C1 segment of cervical spinal cord (tissue), 14 donors: ENCODE measurements around the gene RAVER1.
A peak's percentile ranks its signal among the peaks of the same experiment; 100 is the strongest.

Experiments used
- DNase-seq, 14 donors: peaks; one replicate each; lab custom pipeline; 2025; lab: John Stamatoyannopoulos, UW

The RAVER1 gene

GRCh38 chr19:10317857-10318462, 15.4 kb downstream of the RAVER1 start:
- DNase-seq = no peak

GRCh38 chr19:10317045-10317856, 16.1 kb downstream of the RAVER1 start:
- DNase-seq = no peak

- DNase-seq = peak in 1 of 14 donors; percentile 48
Observed at GRCh38 chr19:10316229-10317044, 16.9 kb downstream of the RAVER1 start.

GRCh38 chr19:10315335-10316214, 17.8 kb downstream of the RAVER1 start, which contains the start of gene FDX2:
Gene FDX2, minus strand, starts transcription at chr19:10316015. Its CDS starts 19 bp downstream, at chr19:10315996.
- DNase-seq = peak; percentile 19 to 92 (median 78)

- no peak for DNase-seq
Observed at GRCh38 chr19:10309423-10309822, 23.9 kb downstream of the RAVER1 start, which contains the start of gene ZGLP1. Gene ZGLP1, minus strand, starts transcription at chr19:10309815.

- no peak for DNase-seq
Observed at GRCh38 chr19:10306327-10306726, 27.0 kb downstream of the RAVER1 start.

GRCh38 chr19:10305139-10305806, 28.1 kb downstream of the RAVER1 start:
- DNase-seq = peak in 5 of 14 donors; percentile 4 to 36 (median 9)

GRCh38 chr19:10299545-10300458, 33.5 kb downstream of the RAVER1 start:
- no peak for DNase-seq

GRCh38 chr19:10295847-10296591, 37.3 kb downstream of the RAVER1 start:
- no peak for DNase-seq

- no peak for DNase-seq
Observed at GRCh38 chr19:10295305-10295846, 38.0 kb downstream of the RAVER1 start.

- no peak for DNase-seq
Observed at GRCh38 chr19:10294368-10294697, 39.0 kb downstream of the RAVER1 start.

- no peak for DNase-seq
Observed at GRCh38 chr19:10293637-10294367, 39.5 kb downstream of the RAVER1 start.

- DNase-seq = no peak
Observed at GRCh38 chr19:10292789-10293636, 40.3 kb downstream of the RAVER1 start.

GRCh38 chr19:10292206-10292788, 41.0 kb downstream of the RAVER1 start:
- DNase-seq = peak in 4 of 14 donors; percentile 8 to 40 (median 17)

- no peak for DNase-seq
Observed at GRCh38 chr19:10291554-10292205, 41.6 kb downstream of the RAVER1 start.
